Smooth muscle cell (in vitro differentiated cells): ENCODE data around the gene SCP2. TPM values are rescaled to one million over a fixed set of nuclear protein-coding genes. Genes with fewer than 3 reads are reported as not detected.
"Not testable (repeated sequence)": the region's sequence is repeated elsewhere in the genome, so short reads cannot be mapped to it uniquely, and the experiment has no call there.

Experiments used
- DNase-seq: peaks from one replicate; lab custom pipeline; 2025; ENCODE audit not compliant: unreplicated experiment; lab: John Stamatoyannopoulos, UW
- H2AFZ ChIP-seq: fragments of 200-600 bp; sonication (generic); 2 replicates; pipeline ENCODE4 v1.6.0; 2016; ENCODE audit warnings: antibody characterized with exemption, low read depth, mild to moderate bottlenecking
- H3F3A ChIP-seq: fragments of 200-600 bp; sonication (generic); 2 replicates; pipeline ENCODE4 v1.6.0; 2017; ENCODE audit warnings: antibody characterized with exemption, low read depth
- H3K27ac ChIP-seq: fragments of 200-600 bp; sonication (generic); 2 replicates; pipeline ENCODE4 v1.5.1; 2016; ENCODE audit warnings: low read depth, mild to moderate bottlenecking
- H3K27me3 ChIP-seq: fragments of 200-600 bp; sonication (generic); 2 replicates; pipeline ENCODE4 v1.6.1; 2016; ENCODE audit warnings: low read depth, mild to moderate bottlenecking
- H3K36me3 ChIP-seq: fragments of 200-600 bp; sonication (generic); 2 replicates; pipeline ENCODE4 v1.5.1; 2016; ENCODE audit warnings: low read depth
- H3K4me1 ChIP-seq: fragments of 200-600 bp; sonication (generic); 2 replicates; pipeline ENCODE4 v1.5.1; 2016; ENCODE audit warnings: low read depth
- H3K4me2 ChIP-seq: fragments of 200-600 bp; sonication (generic); 2 replicates; pipeline ENCODE4 v1.6.0; 2016; ENCODE audit warnings: mild to moderate bottlenecking
- H3K4me3 ChIP-seq: fragments of 200-600 bp; sonication (generic); 2 replicates; pipeline ENCODE4 v1.5.1; 2016; ENCODE audit warnings: mild to moderate bottlenecking
- H3K79me2 ChIP-seq: fragments of 200-600 bp; sonication (generic); 2 replicates; pipeline ENCODE4 v1.6.0; 2016; ENCODE audit warnings: low read depth, mild to moderate bottlenecking
- H3K9ac ChIP-seq: fragments of 200-600 bp; sonication (generic); 2 replicates; pipeline ENCODE4 v1.6.0; 2016; ENCODE audit warnings: low read depth
- H3K9me3 ChIP-seq: fragments of 200-600 bp; sonication (generic); replicated peaks from 2 replicates; pipeline ENCODE4 v1.5.1; 2016; ENCODE audit warnings: low read depth
- H4K20me1 ChIP-seq: fragments of 200-600 bp; sonication (generic); 2 replicates; pipeline ENCODE4 v1.6.0; 2016; ENCODE audit warnings: low read depth
- CTCF ChIP-seq: fragments of 200-600 bp; sonication (generic); IDR thresholded peaks from 2 replicates; pipeline ENCODE4 v1.5.1; 2017; ENCODE audit warnings: borderline replicate concordance, mild to moderate bottlenecking, antibody characterized with exemption; ENCODE audit not compliant: insufficient read depth, poor library complexity, severe bottlenecking
- WGBS: methylation state at CpG from one replicate; pipeline ENCODE4 v1.1.7; 2016; ENCODE audit warnings: low lambda C conversion rate; 5-methylcytosine and 5-hydroxymethylcytosine counted together
- polyA plus RNA-seq: library from polyadenylated mRNA; unstranded; fragments of >200 nt; fragmentation: Nextera tagmentation; extraction: Ambion mirVana; gene quantifications from 2 replicates; pipeline ENCODE4 v1.2.1, GENCODE V29; 2016
- total RNA-seq: library from RNA; depleted of rRNA; stranded (reverse); fragments of >200 nt; gene quantifications from 2 replicates; pipeline ENCODE4 v1.2.3, GENCODE V29; 2014

Gene SCP2
- total and polyA plus RNA-seq, 2 experiments from 2014 or later, result 94.8 to 120 TPM

GRCh38 chr1:52955129-52955970 is 28.3 kb downstream of the SCP2 start:
- H4K20me1 ChIP-seq, result no peaks in the 10 kb centered on the region
- H3K4me1 ChIP-seq, result no peaks in the 10 kb centered on the region
- DNase-seq, result no peak
- H3K4me2 ChIP-seq, result peak overlapping the region; percentile 64
- no peak overlapping the region for H2AFZ ChIP-seq
- WGBS, result 27% methylated on average over 6 of the region's 6 CpGs
- H3F3A ChIP-seq, result no peaks in the 10 kb centered on the region
- peak overlapping the region; percentile 17 for H3K27ac ChIP-seq
- peaks cover 7% of the 10 kb centered on the region for H3K27me3 ChIP-seq
- H3K4me3 ChIP-seq, result no peak overlapping the region
- no peaks in the 10 kb centered on the region for H3K9me3 ChIP-seq
- no peaks in the 10 kb centered on the region for H3K36me3 ChIP-seq
- TF ChIP-seq CTCF, result no peak
- no peak overlapping the region for H3K9ac ChIP-seq
- no peaks in the 10 kb centered on the region for H3K79me2 ChIP-seq

- Histone ChIP-seq H3K4me2 (no peak overlapping the region), H3K27ac (no peak overlapping the region), H3K79me2 (no peaks in the 10 kb centered on the region), H3K4me3 (no peak overlapping the region), H4K20me1 (no peaks in the 10 kb centered on the region), H2AFZ (no peak overlapping the region), H3K9me3 (no peaks in the 10 kb centered on the region), H3K27me3 (peaks cover 5% of the 10 kb centered on the region), H3K36me3 (no peaks in the 10 kb centered on the region), H3K9ac (no peak overlapping the region), H3K4me1 (no peaks in the 10 kb centered on the region), H3F3A (no peaks in the 10 kb centered on the region)
- WGBS, result 84% methylated on average over 2 of the region's 2 CpGs
- no peak for DNase-seq
- no peak for TF ChIP-seq CTCF
Observed at GRCh38 chr1:52963101-52963500, 36.0 kb downstream of the SCP2 start.

- WGBS, result 87% methylated on average over 3 of the region's 3 CpGs
- H3K9ac ChIP-seq, result no peak overlapping the region
- no peaks in the 10 kb centered on the region for H3K36me3 ChIP-seq
Observed at GRCh38 chr1:52967666-52968065, 40.6 kb downstream of the SCP2 start.

GRCh38 chr1:52969234-52969633 is 42.2 kb downstream of the SCP2 start:
- not testable (repeated sequence) for H3K4me2 ChIP-seq, H3K9me3 ChIP-seq, H3K27me3 ChIP-seq, H3K36me3 ChIP-seq, H3K79me2 ChIP-seq, DNase-seq, H3K4me3 ChIP-seq, H3K27ac ChIP-seq, H3F3A ChIP-seq, H2AFZ ChIP-seq, H3K4me1 ChIP-seq, H3K9ac ChIP-seq, H4K20me1 ChIP-seq
- 88% methylated on average over 2 of the region's 2 CpGs for WGBS

More at GRCh38 chr1:52967666-52968065, 40.6 kb downstream of the SCP2 start:
- H3K79me2 ChIP-seq, result no peaks in the 10 kb centered on the region
- H2AFZ ChIP-seq, result no peak overlapping the region
- no peaks in the 10 kb centered on the region for H3K9me3 ChIP-seq
- H3K4me1 ChIP-seq, result no peaks in the 10 kb centered on the region
- DNase-seq, result no peak
- H3K4me2 ChIP-seq, result no peak overlapping the region
- H3F3A ChIP-seq, result no peaks in the 10 kb centered on the region
- H4K20me1 ChIP-seq, result no peaks in the 10 kb centered on the region
- no peak for TF ChIP-seq CTCF
- H3K27ac ChIP-seq, result no peak overlapping the region
- H3K4me3 ChIP-seq, result no peak overlapping the region
- no peaks in the 10 kb centered on the region for H3K27me3 ChIP-seq
